Stimulated activated CD4-positive, alpha-beta T cell treated with anti-CD3 and anti-CD28 coated beads, Interleukin-12 subunit alpha, Interleukin-12 subunit beta, amount 100 ng/mL, for 24 hours (primary cell): ENCODE measurements around the gene IRAK1BP1.
A peak's percentile ranks its signal among the peaks of the same experiment; 100 is the strongest.
"Not testable (repeated sequence)": the region's sequence is repeated elsewhere in the genome, so short reads cannot be mapped to it uniquely, and the experiment has no call there.

Experiments used
- DNase-seq, 2 experiments: peaks; one replicate each; pipeline ENCODE4 v3.0.0-alpha.2; 2020; ENCODE audit warnings: low read depth in 2 of 2

Gene IRAK1BP1

GRCh38 chr6:78889901-78890300 is 22.6 kb downstream of the IRAK1BP1 start:
- DNase-seq, result not testable (repeated sequence)

- DNase-seq, result no peak
Measured at GRCh38 chr6:78896227-78896626, 28.9 kb downstream of the IRAK1BP1 start.

GRCh38 chr6:78908621-78909020 is 41.3 kb downstream of the IRAK1BP1 start:
- no peak for DNase-seq

- DNase-seq, result no peak
Measured at GRCh38 chr6:78909391-78909790, 42.0 kb downstream of the IRAK1BP1 start.

- no peak for DNase-seq
Measured at GRCh38 chr6:78910010-78910409, 42.7 kb downstream of the IRAK1BP1 start.

- DNase-seq, result peak in 1 of 2 experiments; percentile 9
Measured at GRCh38 chr6:78910591-78911171, 43.3 kb downstream of the IRAK1BP1 start.

- no peak for DNase-seq
Measured at GRCh38 chr6:78911218-78911940, 44.0 kb downstream of the IRAK1BP1 start.

- DNase-seq, result no peak
Measured at GRCh38 chr6:78916411-78916810, 49.1 kb downstream of the IRAK1BP1 start.

- DNase-seq, result no peak
Measured at GRCh38 chr6:78917788-78918187, 50.4 kb downstream of the IRAK1BP1 start.

GRCh38 chr6:78921168-78921567 is 53.8 kb downstream of the IRAK1BP1 start:
- DNase-seq, result not testable (repeated sequence)

- DNase-seq, result no peak
Measured at GRCh38 chr6:78925317-78925716, 58.0 kb downstream of the IRAK1BP1 start.

GRCh38 chr6:78935553-78935952 is 68.2 kb downstream of the IRAK1BP1 start:
- no peak for DNase-seq

- DNase-seq, result no peak
Measured at GRCh38 chr6:78936515-78936914, 69.2 kb downstream of the IRAK1BP1 start.

- no peak for DNase-seq
Measured at GRCh38 chr6:78942446-78942845, 75.1 kb downstream of the IRAK1BP1 start.

GRCh38 chr6:78947529-78947928 is 80.2 kb downstream of the IRAK1BP1 start:
- DNase-seq, result no peak

- no peak for DNase-seq
Measured at GRCh38 chr6:78947962-78948361, 80.6 kb downstream of the IRAK1BP1 start.

- no peak for DNase-seq
Measured at GRCh38 chr6:78948785-78949184, 81.4 kb downstream of the IRAK1BP1 start.

- no peak for DNase-seq
Measured at GRCh38 chr6:78952362-78952761, 85.0 kb downstream of the IRAK1BP1 start.
